ENCODE measurements around the gene CAMK2D. TPM values are rescaled to one million over a fixed set of nuclear protein-coding genes. Genes with fewer than 3 reads are reported as not detected.
A peak's percentile ranks its signal among the peaks of the same experiment; 100 is the strongest.
"Not testable (repeated sequence)": the region's sequence is repeated elsewhere in the genome, so short reads cannot be mapped to it uniquely, and the experiment has no call there.

Gene CAMK2D
- total RNA-seq, 1 donor, result 207 TPM

DNA sequence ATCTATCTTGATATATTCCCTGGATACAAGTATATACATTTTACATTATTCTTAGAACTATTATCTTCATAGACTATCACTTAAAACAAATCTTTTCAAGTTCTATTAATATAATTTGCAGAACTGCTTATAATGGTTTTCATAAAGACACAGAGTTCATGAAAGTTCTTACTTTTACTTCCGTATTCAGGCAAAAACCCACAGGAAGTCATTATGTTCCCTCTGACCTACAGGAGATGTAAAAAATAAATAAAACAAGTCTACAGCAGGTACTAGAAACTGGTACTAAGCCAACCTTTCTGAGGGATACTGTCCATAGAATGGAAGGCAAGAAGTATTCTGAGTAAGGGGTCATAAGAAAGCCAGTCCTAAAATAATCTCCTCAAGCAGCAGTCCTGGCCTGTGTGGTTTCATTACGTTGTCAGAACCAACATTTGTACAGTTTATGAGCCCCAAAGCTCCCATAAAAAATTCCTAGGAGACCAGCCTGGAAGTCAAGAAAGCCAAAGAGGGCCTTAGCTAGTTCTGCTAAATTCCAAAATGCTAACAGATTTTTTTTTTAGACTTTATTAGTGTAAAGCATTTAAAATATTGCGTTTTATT is 68.6 kb downstream of the CAMK2D start:
- TF ChIP-seq, protein P1, sequence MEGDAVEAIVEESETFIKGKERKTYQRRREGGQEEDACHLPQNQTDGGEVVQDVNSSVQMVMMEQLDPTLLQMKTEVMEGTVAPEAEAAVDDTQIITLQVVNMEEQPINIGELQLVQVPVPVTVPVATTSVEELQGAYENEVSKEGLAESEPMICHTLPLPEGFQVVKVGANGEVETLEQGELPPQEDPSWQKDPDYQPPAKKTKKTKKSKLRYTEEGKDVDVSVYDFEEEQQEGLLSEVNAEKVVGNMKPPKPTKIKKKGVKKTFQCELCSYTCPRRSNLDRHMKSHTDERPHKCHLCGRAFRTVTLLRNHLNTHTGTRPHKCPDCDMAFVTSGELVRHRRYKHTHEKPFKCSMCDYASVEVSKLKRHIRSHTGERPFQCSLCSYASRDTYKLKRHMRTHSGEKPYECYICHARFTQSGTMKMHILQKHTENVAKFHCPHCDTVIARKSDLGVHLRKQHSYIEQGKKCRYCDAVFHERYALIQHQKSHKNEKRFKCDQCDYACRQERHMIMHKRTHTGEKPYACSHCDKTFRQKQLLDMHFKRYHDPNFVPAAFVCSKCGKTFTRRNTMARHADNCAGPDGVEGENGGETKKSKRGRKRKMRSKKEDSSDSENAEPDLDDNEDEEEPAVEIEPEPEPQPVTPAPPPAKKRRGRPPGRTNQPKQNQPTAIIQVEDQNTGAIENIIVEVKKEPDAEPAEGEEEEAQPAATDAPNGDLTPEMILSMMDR (IDR thresholded peaks at IDR 0.05; ENCODE audit: extremely low read depth, low read depth, low read length), result no peak
- H3K27ac ChIP-seq (ENCODE audit: low read depth, low read length), result peak overlapping the region; percentile 21
- H3K4me2 ChIP-seq (ENCODE audit: insufficient read depth, low read length), result peak overlapping the region; percentile 46
- no peaks in the 10 kb centered on the region for H3K9me3 ChIP-seq (ENCODE audit: low read depth, low read length)
- H3K4me1 ChIP-seq (ENCODE audit: insufficient read depth, low read length), result peaks cover 50% of the 10 kb centered on the region
- no peaks in the 10 kb centered on the region for H3K27me3 ChIP-seq (ENCODE audit: insufficient read depth, low read length)
- no peak for DNase-seq (ENCODE audit: insufficient read length, low spot score, missing footprints)
- H3K4me3 ChIP-seq (ENCODE audit: insufficient read depth, low read length), result no peak overlapping the region
- H2AFZ ChIP-seq (ENCODE audit: low read length), result no peak overlapping the region
- H3K79me2 ChIP-seq (ENCODE audit: insufficient read depth, low read length), result peaks cover 90% of the 10 kb centered on the region
- no peaks in the 10 kb centered on the region for H3K36me3 ChIP-seq (ENCODE audit: insufficient read depth, low read length)
- H4K20me1 ChIP-seq (ENCODE audit: insufficient read depth, low read length), result peaks cover 42% of the 10 kb centered on the region

DNA sequence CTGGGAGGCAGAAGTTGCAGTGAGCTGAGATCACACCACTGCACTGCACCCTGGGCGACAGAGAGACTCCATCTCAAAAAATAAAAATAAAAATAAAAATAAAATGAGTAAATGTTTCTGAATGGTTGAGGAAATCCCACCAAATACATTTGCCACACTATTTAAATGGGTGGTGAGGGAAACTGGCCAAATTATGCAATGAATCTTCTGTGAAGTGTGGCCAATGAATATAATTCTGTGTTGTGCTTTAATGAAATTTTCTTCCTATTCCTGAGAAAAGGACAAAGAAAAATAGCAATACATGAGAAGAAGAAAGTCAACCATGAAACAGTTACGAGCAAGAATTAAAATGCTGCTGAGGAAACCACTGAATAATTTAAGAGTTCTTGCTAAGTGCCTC is 69.9 kb downstream of the CAMK2D start:
- H4K20me1 ChIP-seq (ENCODE audit: insufficient read depth, low read length), result peaks cover 38% of the 10 kb centered on the region
- no peaks in the 10 kb centered on the region for H3K36me3 ChIP-seq (ENCODE audit: insufficient read depth, low read length)
- no peak overlapping the region for H3K27ac ChIP-seq (ENCODE audit: low read depth, low read length)
- peaks cover 61% of the 10 kb centered on the region for H3K4me1 ChIP-seq (ENCODE audit: insufficient read depth, low read length)
- H3K27me3 ChIP-seq (ENCODE audit: insufficient read depth, low read length), result no peaks in the 10 kb centered on the region
- DNase-seq (ENCODE audit: insufficient read length, low spot score, missing footprints), result no peak
- H2AFZ ChIP-seq (ENCODE audit: low read length), result no peak overlapping the region
- TF ChIP-seq, protein P1 (IDR thresholded peaks at IDR 0.05; ENCODE audit: extremely low read depth, low read depth, low read length), result no peak
- no peaks in the 10 kb centered on the region for H3K9me3 ChIP-seq (ENCODE audit: low read depth, low read length)
- H3K79me2 ChIP-seq (ENCODE audit: insufficient read depth, low read length), result peaks cover 85% of the 10 kb centered on the region
- H3K4me3 ChIP-seq (ENCODE audit: insufficient read depth, low read length), result no peak overlapping the region
- no peak overlapping the region for H3K4me2 ChIP-seq (ENCODE audit: insufficient read depth, low read length)

DNA sequence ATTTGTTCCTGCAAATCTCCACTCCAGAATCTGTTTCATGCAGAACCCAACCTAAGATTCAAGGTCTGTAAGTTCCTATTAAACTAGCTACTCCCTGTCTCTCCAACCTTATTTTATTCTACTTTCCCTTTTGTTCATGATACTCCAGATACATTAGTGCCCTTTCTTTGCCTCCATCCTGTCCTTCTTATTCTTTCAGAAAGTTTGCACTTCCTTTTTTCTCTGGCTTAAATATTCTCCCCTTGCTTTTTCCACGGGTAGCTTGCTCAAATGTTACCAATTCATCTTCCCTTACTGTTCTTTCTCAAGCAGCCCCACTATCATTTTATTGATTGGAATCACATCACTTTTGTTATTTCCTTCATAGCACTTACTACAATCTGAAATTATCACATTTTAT is 72.1 kb downstream of the CAMK2D start:
- TF ChIP-seq, protein P1 (IDR thresholded peaks at IDR 0.05; ENCODE audit: extremely low read depth, low read depth, low read length), result no peak
- no peak overlapping the region for H3K27ac ChIP-seq (ENCODE audit: low read depth, low read length)
- no peak overlapping the region for H2AFZ ChIP-seq (ENCODE audit: low read length)
- H3K4me3 ChIP-seq (ENCODE audit: insufficient read depth, low read length), result no peak overlapping the region
- H3K79me2 ChIP-seq (ENCODE audit: insufficient read depth, low read length), result peaks cover 81% of the 10 kb centered on the region
- DNase-seq (ENCODE audit: insufficient read length, low spot score, missing footprints), result no peak
- no peak overlapping the region for H3K4me2 ChIP-seq (ENCODE audit: insufficient read depth, low read length)
- peaks cover 4% of the 10 kb centered on the region for H3K36me3 ChIP-seq (ENCODE audit: insufficient read depth, low read length)
- H3K9me3 ChIP-seq (ENCODE audit: low read depth, low read length), result no peaks in the 10 kb centered on the region
- H3K27me3 ChIP-seq (ENCODE audit: insufficient read depth, low read length), result no peaks in the 10 kb centered on the region
- peaks cover 53% of the 10 kb centered on the region for H3K4me1 ChIP-seq (ENCODE audit: insufficient read depth, low read length)
- peaks cover 19% of the 10 kb centered on the region for H4K20me1 ChIP-seq (ENCODE audit: insufficient read depth, low read length)

DNA sequence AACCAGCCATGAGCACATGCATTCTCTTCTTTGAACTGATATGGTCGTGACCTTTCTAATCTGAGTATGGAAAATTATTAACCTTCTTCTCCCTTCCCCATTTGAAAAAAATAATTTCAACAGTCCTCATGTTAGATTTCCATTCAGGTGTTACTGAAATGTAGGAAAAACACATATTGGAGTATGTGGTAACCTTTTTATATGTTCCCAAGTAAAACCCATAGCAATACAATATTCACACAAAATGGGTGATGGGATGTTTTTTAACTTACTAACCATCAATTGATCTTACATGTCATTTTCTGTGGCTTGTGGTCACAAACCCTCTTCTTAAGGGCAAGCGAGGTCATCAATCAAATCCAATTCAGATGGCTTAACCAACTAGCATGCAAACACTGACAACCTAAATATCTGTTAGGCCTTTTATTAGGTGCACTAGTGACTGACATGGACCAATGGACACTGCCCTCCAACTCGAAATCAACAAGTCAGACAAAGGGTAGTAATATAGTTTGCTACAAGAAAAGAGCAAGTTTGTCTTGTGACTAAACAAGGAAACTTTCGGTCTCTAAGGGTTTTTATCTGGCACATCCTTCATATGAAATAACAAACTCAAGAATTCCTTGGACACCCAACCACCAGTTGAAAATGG is 74.3 kb downstream of the CAMK2D start:
- no peak overlapping the region for H3K4me3 ChIP-seq (ENCODE audit: insufficient read depth, low read length)
- no peaks in the 10 kb centered on the region for H3K9me3 ChIP-seq (ENCODE audit: low read depth, low read length)
- H2AFZ ChIP-seq (ENCODE audit: low read length), result no peak overlapping the region
- H3K4me1 ChIP-seq (ENCODE audit: insufficient read depth, low read length), result peaks cover 55% of the 10 kb centered on the region
- TF ChIP-seq, protein P1 (IDR thresholded peaks at IDR 0.05; ENCODE audit: extremely low read depth, low read depth, low read length), result no peak
- H3K79me2 ChIP-seq (ENCODE audit: insufficient read depth, low read length), result peaks cover 78% of the 10 kb centered on the region
- H4K20me1 ChIP-seq (ENCODE audit: insufficient read depth, low read length), result peaks cover 12% of the 10 kb centered on the region
- H3K27ac ChIP-seq (ENCODE audit: low read depth, low read length), result peak overlapping the region; percentile 42
- H3K27me3 ChIP-seq (ENCODE audit: insufficient read depth, low read length), result no peaks in the 10 kb centered on the region
- peaks cover 4% of the 10 kb centered on the region for H3K36me3 ChIP-seq (ENCODE audit: insufficient read depth, low read length)
- no peak for DNase-seq (ENCODE audit: insufficient read length, low spot score, missing footprints)
- H3K4me2 ChIP-seq (ENCODE audit: insufficient read depth, low read length), result peak overlapping the region; percentile 30

DNA sequence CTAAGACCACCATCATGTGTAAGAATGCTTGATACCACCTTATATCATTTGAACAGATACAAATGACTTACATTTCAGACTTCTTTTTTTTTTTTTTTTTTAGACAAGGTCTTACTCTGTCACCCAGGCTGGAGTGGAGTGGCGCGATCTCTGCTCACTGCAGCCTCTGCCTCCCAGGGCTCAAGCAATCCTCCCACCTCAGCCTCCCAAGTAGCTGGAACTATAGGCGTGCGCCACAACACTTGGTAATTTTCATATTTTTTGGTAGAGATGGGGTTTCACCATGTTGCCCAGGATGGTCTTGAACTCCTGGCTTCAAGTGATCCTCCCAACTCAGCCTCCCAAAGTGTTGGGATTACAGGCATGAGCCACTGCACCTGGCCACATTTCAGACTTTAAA is 76.4 kb downstream of the CAMK2D start:
- not testable (repeated sequence) for H4K20me1 ChIP-seq (ENCODE audit: insufficient read depth, low read length); H3K27me3 ChIP-seq (ENCODE audit: insufficient read depth, low read length); H3K4me3 ChIP-seq (ENCODE audit: insufficient read depth, low read length); H3K36me3 ChIP-seq (ENCODE audit: insufficient read depth, low read length); H3K9me3 ChIP-seq (ENCODE audit: low read depth, low read length); DNase-seq (ENCODE audit: insufficient read length, low spot score, missing footprints); H2AFZ ChIP-seq (ENCODE audit: low read length)
- Histone ChIP-seq H3K79me2 (ENCODE audit: insufficient read depth, low read length) (peaks cover 77% of the 10 kb centered on the region), H3K4me1 (ENCODE audit: insufficient read depth, low read length) (peaks cover 52% of the 10 kb centered on the region), H3K4me2 (ENCODE audit: insufficient read depth, low read length) (peak overlapping the region; percentile 29), H3K27ac (ENCODE audit: low read depth, low read length) (peak overlapping the region; percentile 74)

All from osteoblast (primary cell).